Upper lobe of left lung (tissue), 4 donors: ENCODE data around the gene WASF3.

Experiments used
- POLR2A ChIP-seq, 4 donors: fragments of 450-650 bp; IDR thresholded peaks; one replicate each; pipeline ENCODE4 v1.5.1; 2016 to 2017; ENCODE audit warnings: antibody characterized with exemption in 4 of 4, mild to moderate bottlenecking in 2 of 4
- TF ChIP-seq, protein P1 (sequence below), 6 experiments: fragments of 450-650 bp in 4 of 6; fragments of 200-600 bp in 2 of 6; sonication (generic) in 2 of 6; IDR thresholded peaks; one replicate each; pipeline ENCODE4 v1.5.1; 2016 to 2019; ENCODE audit warnings: antibody characterized with exemption in 6 of 6

DNA sequence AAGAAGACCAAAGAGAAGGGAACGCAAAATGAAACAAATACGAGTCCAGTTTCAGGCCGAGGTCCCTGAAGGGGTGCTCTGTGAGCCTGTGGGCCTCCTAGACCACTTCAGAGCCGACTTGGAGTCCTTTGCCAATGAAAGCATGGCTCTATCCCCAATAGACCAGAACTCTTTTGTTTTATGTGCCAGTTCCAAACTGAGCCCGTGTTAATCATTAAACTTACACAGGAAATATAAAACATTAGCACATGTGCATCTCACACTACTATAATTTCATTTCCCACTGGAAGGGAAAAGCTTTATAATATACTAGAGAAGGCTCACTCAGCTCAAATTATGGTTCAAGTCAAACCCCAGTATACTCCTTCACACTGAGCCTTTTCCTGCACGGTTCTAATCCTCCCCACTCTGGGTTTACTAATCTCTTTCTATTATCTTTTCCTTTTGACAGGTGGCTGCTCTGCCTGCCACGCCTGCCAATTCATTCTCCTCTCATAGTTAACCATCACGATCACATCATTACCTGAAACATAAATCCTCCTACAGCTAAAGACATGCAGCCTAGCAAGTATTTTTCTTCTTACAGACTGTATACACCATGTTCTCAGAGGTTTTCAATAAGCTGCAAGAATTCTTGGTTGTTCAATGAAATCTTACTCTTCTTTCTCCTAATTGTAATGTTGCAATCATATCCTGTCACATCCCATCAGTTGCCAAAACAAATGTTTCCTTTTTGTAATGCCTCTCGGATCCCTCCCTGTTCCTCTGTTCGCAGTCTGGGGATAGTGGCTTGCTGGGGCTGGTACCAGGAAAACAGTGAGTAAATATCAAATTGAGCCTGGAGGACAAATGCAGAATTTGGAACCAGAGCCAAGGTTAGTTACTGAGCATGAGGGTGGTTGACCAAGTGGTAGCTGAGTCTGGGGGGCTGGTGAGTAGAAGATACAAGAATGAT lies 18.8 kb upstream of the WASF3 start:
- TF ChIP-seq, protein P1, sequence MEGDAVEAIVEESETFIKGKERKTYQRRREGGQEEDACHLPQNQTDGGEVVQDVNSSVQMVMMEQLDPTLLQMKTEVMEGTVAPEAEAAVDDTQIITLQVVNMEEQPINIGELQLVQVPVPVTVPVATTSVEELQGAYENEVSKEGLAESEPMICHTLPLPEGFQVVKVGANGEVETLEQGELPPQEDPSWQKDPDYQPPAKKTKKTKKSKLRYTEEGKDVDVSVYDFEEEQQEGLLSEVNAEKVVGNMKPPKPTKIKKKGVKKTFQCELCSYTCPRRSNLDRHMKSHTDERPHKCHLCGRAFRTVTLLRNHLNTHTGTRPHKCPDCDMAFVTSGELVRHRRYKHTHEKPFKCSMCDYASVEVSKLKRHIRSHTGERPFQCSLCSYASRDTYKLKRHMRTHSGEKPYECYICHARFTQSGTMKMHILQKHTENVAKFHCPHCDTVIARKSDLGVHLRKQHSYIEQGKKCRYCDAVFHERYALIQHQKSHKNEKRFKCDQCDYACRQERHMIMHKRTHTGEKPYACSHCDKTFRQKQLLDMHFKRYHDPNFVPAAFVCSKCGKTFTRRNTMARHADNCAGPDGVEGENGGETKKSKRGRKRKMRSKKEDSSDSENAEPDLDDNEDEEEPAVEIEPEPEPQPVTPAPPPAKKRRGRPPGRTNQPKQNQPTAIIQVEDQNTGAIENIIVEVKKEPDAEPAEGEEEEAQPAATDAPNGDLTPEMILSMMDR (IDR thresholded peaks at IDR 0.05), result no peak
- no peak for TF ChIP-seq POLR2A (IDR thresholded peaks at IDR 0.05)
